ENCODE results near the gene DAAM1.

GRCh38 chr14:59217011-59217410 lies 28.5 kb downstream of the DAAM1 start:
- TF ChIP-seq, protein P1, sequence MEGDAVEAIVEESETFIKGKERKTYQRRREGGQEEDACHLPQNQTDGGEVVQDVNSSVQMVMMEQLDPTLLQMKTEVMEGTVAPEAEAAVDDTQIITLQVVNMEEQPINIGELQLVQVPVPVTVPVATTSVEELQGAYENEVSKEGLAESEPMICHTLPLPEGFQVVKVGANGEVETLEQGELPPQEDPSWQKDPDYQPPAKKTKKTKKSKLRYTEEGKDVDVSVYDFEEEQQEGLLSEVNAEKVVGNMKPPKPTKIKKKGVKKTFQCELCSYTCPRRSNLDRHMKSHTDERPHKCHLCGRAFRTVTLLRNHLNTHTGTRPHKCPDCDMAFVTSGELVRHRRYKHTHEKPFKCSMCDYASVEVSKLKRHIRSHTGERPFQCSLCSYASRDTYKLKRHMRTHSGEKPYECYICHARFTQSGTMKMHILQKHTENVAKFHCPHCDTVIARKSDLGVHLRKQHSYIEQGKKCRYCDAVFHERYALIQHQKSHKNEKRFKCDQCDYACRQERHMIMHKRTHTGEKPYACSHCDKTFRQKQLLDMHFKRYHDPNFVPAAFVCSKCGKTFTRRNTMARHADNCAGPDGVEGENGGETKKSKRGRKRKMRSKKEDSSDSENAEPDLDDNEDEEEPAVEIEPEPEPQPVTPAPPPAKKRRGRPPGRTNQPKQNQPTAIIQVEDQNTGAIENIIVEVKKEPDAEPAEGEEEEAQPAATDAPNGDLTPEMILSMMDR (IDR thresholded peaks at IDR 0.05; ENCODE audit: low read depth, low read length) = no peak
- TF ChIP-seq EZH2phosphoT487 (IDR thresholded peaks at IDR 0.05; ENCODE audit: low read depth) = no peak
